ENCODE results near the gene IFRD2.

DNA sequence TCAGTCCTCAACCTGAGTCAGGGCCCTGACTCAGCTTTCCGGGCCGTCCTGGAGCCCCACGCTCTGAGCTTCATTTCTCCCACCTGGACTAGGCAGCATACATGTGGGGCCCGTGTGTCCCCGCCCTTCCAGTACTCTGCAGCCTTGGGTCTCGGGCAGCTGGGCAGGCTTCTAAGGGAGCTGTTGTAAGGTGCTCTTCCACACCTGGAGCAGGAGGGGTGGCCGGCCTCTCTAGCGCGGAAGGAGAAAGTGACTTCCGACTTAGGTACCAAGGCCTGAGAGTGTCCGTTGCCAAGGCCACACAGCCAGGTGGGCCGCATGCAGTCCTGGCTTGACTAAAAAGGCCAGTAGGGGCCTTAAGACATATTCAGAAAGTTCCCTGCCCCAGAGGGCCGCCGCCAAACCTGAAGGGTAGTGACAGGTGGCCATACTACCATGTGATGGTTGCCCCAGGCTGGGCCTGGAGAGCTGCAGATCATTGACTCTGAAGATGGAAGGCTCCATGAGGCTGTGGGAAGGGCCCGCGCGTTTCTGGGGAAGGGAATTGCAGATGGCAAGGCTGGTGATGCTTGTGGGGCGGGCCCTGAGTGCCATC lies 32.7 kb downstream of the IFRD2 start:
- TF ChIP-seq, protein P1, sequence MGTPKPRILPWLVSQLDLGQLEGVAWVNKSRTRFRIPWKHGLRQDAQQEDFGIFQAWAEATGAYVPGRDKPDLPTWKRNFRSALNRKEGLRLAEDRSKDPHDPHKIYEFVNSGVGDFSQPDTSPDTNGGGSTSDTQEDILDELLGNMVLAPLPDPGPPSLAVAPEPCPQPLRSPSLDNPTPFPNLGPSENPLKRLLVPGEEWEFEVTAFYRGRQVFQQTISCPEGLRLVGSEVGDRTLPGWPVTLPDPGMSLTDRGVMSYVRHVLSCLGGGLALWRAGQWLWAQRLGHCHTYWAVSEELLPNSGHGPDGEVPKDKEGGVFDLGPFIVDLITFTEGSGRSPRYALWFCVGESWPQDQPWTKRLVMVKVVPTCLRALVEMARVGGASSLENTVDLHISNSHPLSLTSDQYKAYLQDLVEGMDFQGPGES (IDR thresholded peaks at IDR 0.05; ENCODE audit: low read depth, low read length) = no peak
- TF ChIP-seq, protein P2, sequence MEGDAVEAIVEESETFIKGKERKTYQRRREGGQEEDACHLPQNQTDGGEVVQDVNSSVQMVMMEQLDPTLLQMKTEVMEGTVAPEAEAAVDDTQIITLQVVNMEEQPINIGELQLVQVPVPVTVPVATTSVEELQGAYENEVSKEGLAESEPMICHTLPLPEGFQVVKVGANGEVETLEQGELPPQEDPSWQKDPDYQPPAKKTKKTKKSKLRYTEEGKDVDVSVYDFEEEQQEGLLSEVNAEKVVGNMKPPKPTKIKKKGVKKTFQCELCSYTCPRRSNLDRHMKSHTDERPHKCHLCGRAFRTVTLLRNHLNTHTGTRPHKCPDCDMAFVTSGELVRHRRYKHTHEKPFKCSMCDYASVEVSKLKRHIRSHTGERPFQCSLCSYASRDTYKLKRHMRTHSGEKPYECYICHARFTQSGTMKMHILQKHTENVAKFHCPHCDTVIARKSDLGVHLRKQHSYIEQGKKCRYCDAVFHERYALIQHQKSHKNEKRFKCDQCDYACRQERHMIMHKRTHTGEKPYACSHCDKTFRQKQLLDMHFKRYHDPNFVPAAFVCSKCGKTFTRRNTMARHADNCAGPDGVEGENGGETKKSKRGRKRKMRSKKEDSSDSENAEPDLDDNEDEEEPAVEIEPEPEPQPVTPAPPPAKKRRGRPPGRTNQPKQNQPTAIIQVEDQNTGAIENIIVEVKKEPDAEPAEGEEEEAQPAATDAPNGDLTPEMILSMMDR (IDR thresholded peaks at IDR 0.05) = no peak
- no peak for TF ChIP-seq MEF2A (IDR thresholded peaks at IDR 0.05; ENCODE audit: borderline replicate concordance, low read depth)
- no peak for TF ChIP-seq POLR2AphosphoS5 (IDR thresholded peaks at IDR 0.05; ENCODE audit: low read depth, low read length)
- no peak for TF ChIP-seq RFX5 (IDR thresholded peaks at IDR 0.05; ENCODE audit: low read length)
- TF ChIP-seq NFIC (IDR thresholded peaks at IDR 0.05; ENCODE audit: borderline replicate concordance) = no peak
- no peak for TF ChIP-seq RCOR1 (IDR thresholded peaks at IDR 0.05; ENCODE audit: low read length)
- TF ChIP-seq MAX (IDR thresholded peaks at IDR 0.05; ENCODE audit: low read depth) = no peak
- no peak for TF ChIP-seq MXI1 (IDR thresholded peaks at IDR 0.05; ENCODE audit: low read depth, low read length)

All from SK-N-SH (cell line).